LHCN-M2 (cell line): ENCODE data around the gene FNBP1L. TPM values are rescaled to one million over a fixed set of nuclear protein-coding genes. Genes with fewer than 3 reads are reported as not detected.
"Not testable (repeated sequence)": the region's sequence is repeated elsewhere in the genome, so short reads cannot be mapped to it uniquely, and the experiment has no call there.

ENCODE experiments used
- DNase-seq: peaks from one replicate; pipeline ENCODE4 v3.0.0-alpha.2; 2012; ENCODE audit warnings: low read depth
- total RNA-seq: library from RNA; depleted of rRNA; stranded (reverse); fragments of >200 nt; gene quantifications from 2 replicates; pipeline ENCODE4 v1.2.3, GENCODE V29; 2014

FNBP1L gene
- total RNA-seq, 1 experiment from 2014 or later: 23.0 TPM

DNA sequence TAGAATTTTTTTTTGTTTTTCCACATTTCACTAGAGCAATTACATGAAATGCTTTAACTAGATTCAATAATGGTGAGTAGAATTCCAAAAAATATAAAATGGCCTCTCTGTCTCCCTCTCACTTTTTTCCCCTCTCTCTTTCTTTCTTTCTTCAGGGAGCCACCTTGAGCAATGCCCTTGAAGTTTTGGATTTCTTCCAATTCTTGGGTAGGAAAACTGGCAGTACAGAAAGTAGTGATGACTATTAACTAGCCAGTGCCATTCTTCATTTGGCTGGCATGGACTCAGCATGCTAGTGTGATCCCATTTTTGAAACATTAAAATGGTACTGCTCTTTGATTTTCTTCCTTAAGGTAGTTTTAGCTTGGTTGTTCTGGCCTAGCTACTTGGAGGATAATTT lies 4.5 kb upstream of the FNBP1L start:
- no peak for DNase-seq

DNA sequence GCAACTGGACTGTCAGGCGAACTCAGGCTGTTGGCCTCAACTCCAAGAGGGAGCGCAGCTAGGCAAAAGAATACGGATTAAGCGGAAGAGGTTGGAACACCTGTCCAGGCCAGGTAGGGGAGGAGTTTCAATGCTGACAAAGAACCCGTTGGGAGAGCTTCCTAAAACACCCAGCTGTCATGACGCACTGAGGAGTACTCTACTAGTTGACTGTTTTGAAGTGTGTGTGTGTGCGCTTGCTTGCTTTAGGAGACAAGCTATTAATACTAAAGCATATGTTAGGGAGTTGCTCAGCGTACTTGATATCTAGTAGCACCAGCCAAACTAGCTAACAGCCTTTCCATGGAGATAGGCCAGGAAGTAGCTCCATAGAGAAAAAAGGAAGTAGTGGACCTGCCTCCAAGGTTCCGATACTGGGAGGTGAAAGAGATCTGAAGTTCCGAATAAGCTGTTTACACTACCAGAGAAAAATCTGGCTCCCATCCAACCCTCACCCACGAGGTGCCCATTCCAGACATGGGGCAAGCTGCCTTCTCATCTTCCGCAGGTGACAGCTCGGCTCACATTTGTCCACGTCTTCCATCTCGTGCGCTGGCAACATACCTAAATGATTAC lies 974 bp upstream of the FNBP1L start:
- DNase-seq: no peak

GRCh38 chr1:93448292-93448982 lies 519 bp downstream of the FNBP1L start:
- DNase-seq: peak; percentile 39

- no peak for DNase-seq
Observed at GRCh38 chr1:93448983-93449804, 1.3 kb downstream of the FNBP1L start.

GRCh38 chr1:93450321-93450720 lies 2.4 kb downstream of the FNBP1L start:
- DNase-seq: no peak

- DNase-seq: no peak
Observed at GRCh38 chr1:93453911-93454310, 6.0 kb downstream of the FNBP1L start.

DNA sequence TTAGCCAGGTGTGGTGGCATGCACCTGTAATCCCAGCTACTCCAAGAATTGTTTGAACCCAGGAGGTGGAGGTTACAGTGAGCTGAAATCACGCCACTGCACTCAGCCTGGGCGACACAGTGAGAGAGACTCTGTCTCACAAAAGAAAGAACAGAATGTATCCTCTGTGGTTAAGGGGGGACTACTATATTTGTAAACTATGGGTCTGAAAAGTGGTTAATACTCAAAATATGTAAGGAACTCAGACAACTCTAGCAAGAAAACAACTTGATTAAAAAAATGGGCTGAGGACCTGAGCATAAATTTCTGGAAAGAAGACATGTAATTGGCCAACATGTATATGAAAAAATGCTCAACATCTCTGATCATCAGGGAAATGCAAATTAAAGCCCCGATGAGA lies 11.2 kb downstream of the FNBP1L start:
- peak; percentile 49 for DNase-seq

DNA sequence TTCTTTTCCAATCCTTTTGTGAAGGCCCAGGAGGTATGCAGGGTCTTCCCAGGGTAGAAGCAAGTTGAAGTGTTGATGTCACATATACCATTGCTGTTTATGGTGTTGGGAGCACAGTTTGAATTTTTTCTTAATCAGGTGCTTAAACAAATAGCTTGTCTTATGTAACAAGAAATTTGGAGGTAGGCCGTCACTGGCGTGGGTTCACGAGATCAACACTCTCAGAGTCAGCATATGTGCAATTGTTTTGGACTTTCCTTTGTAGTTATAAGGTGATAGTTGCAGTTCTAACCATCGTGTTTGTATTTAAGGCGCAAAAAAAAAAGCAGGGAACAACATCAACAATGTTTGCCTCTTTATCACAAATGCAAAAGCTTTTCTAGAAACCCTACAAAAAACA lies 13.3 kb downstream of the FNBP1L start:
- no peak for DNase-seq

DNA sequence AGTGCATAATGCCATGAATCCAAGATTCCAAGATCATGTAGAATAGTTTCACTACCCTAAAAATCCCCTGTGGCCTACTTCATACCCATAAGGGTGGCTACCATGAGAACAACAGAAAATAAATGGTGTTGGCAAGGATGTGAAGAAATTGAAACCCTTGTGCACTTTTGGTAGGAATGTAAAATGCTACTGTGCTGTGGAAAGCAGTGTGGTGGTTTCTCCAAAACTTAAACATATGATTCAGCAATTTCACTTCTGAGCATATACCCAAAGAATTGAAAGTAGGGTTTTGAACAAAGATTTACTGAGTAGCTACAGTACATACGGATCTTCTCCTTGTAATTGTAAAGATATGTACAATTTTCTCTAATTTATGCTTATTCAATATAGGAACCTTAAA lies 16.0 kb downstream of the FNBP1L start:
- no peak for DNase-seq

GRCh38 chr1:93465371-93466082 lies 17.6 kb downstream of the FNBP1L start:
- DNase-seq: not testable (repeated sequence)

- DNase-seq: no peak
Observed at GRCh38 chr1:93467606-93468005, 19.7 kb downstream of the FNBP1L start.

- no peak for DNase-seq
Observed at GRCh38 chr1:93468662-93469061, 20.7 kb downstream of the FNBP1L start.

- not testable (repeated sequence) for DNase-seq
Observed at GRCh38 chr1:93469223-93469622, 21.3 kb downstream of the FNBP1L start.

DNA sequence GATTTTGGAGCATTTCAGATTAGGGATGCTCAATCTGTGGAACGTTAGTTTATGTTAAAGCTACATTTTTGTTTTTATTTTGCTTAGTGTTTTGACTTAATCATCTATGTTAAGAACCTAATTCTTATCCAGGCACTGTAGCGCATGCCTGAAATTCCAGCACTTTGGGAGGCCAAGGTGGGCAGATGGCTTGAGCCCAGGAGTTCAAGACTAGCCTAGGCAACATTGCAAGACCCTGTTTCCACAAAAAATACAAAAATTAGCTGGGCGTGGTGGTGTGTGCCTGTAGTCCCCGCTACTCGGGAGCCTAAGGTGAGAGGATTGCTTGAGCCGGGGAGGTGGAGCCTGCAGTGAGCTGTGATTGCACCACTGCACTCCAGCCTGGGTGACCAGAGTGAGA lies 23.4 kb downstream of the FNBP1L start:
- no peak for DNase-seq

GRCh38 chr1:93471911-93472310 lies 24.0 kb downstream of the FNBP1L start:
- DNase-seq: peak; percentile 76

- no peak for DNase-seq
Observed at GRCh38 chr1:93474321-93474720, 26.4 kb downstream of the FNBP1L start.

DNA sequence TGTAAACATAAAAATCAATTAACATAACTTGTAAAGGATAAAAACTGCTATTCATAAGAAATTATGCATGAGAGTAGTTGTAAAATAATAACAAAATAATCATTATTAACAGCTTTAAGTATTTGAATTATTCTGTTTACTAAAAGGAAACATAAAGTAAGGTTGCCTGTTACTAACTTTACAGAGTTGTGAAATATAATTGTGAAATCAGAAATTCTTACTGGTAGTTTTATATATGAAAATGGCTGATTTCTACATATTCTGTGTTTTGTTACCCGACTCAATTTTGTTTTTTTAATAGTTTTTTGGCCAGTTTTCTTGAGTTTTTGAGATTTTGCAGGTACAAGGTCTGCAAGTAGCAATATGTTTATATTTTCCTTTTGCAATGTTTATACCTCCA lies 27.8 kb downstream of the FNBP1L start:
- no peak for DNase-seq

- not testable (repeated sequence) for DNase-seq
Observed at GRCh38 chr1:93479133-93479745, 31.3 kb downstream of the FNBP1L start.

GRCh38 chr1:93481899-93482298 lies 34.0 kb downstream of the FNBP1L start:
- DNase-seq: not testable (repeated sequence)

DNA sequence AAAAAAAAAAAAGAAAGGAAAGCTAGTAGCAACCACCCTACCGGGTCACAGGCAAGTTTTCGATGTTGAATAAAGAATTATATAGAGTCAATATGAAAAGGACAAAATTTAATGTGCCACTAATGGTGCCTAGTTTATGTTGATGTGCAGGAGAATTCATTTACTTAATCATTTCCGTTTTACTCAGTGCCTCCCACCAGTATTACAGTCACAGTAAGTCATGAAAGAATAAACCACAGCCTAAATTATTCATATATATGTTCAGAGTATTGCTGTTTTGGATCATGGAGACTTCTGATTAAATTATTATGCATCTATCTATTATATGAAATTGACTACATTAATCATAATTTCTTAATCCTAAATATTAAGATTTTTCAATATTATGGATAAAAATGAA lies 35.3 kb downstream of the FNBP1L start:
- DNase-seq: no peak

GRCh38 chr1:93483606-93484005 lies 35.7 kb downstream of the FNBP1L start:
- no peak for DNase-seq

- no peak for DNase-seq
Observed at GRCh38 chr1:93488207-93488606, 40.3 kb downstream of the FNBP1L start.
